OCI-LY3 (cell line): Measurements from ENCODE around the gene SHISAL2A.
A peak's percentile ranks its signal among the peaks of the same experiment; 100 is the strongest.

Experiments used
- H2AFZ ChIP-seq: fragments of 200-600, 300-600 bp; shearing (Covaris generic); 2 replicates; pipeline ENCODE4 v1.6.0; 2014; ENCODE audit warnings: antibody characterized with exemption, low read depth, low read length
- H3K27ac ChIP-seq: fragments of 200-600, 300-600 bp; sonication (generic); 2 replicates; pipeline ENCODE4 v1.5.1; 2014; ENCODE audit warnings: mild to moderate bottlenecking, low read length, moderate library complexity, mixed read lengths
- H3K27me3 ChIP-seq: fragments of 200-600, 300-600 bp; sonication (generic); 2 replicates; pipeline ENCODE4 v1.6.1; 2014; ENCODE audit warnings: low read depth, low read length, mixed read lengths
- H3K36me3 ChIP-seq: fragments of 200-600, 300-600 bp; sonication (generic); replicated peaks from 2 replicates; pipeline ENCODE3; 2014; ENCODE audit warnings: low read depth, low read length, mixed read lengths
- H3K4me1 ChIP-seq: fragments of 300-600, 200-600 bp; sonication (generic); 2 replicates; pipeline ENCODE4 v1.6.1; 2014; ENCODE audit warnings: low read length, mixed read lengths
- H3K4me2 ChIP-seq: fragments of 200-600, 300-600 bp; sonication (generic); 2 replicates; pipeline ENCODE4 v1.6.1; 2014; ENCODE audit warnings: low read length, mixed read lengths
- H3K4me3 ChIP-seq: fragments of 300-600, 200-600 bp; sonication (generic); 2 replicates; pipeline ENCODE4 v1.5.1; 2014; ENCODE audit warnings: antibody characterized with exemption, mild to moderate bottlenecking, low read length, moderate library complexity
- H3K79me2 ChIP-seq: fragments of 300-600, 200-600 bp; shearing (Covaris generic); 2 replicates; pipeline ENCODE4 v1.6.1; 2014; ENCODE audit warnings: mild to moderate bottlenecking, low read length, mixed read lengths
- H3K9ac ChIP-seq: fragments of 300-600, 200-600 bp; shearing (Covaris generic); 2 replicates; pipeline ENCODE4 v1.6.0; 2014; ENCODE audit warnings: mild to moderate bottlenecking, low read length, moderate library complexity
- H3K9me3 ChIP-seq: fragments of 200-600, 300-600 bp; shearing (Covaris generic); 2 replicates; pipeline ENCODE4 v1.6.1; 2014; ENCODE audit warnings: low read length, mixed read lengths; ENCODE audit not compliant: insufficient read depth
- H4K20me1 ChIP-seq: fragments of 200-600, 300-600 bp; sonication (generic); 2 replicates; pipeline ENCODE4 v1.6.1; 2016; ENCODE audit warnings: low read length, mixed read lengths; ENCODE audit not compliant: insufficient read depth
- CTCF ChIP-seq: fragments of 200-600, 300-600 bp; sonication (generic); IDR thresholded peaks from 2 replicates; pipeline ENCODE4 v1.5.1; 2014; ENCODE audit warnings: antibody characterized with exemption, low read length, low read depth
- EZH2phosphoT487 ChIP-seq: fragments of 200-600 bp; shearing (Covaris generic); IDR thresholded peaks from 2 replicates; pipeline ENCODE4 v1.6.1; 2018; ENCODE audit warnings: antibody characterized with exemption, mixed run types, low read depth

Gene SHISAL2A

GRCh38 chr1:52659356-52659755, 26.4 kb downstream of the SHISAL2A start:
- H3K4me3 ChIP-seq = peak overlapping the region; percentile 19; the same call in 1 of the 2 replicates
- H3K9me3 ChIP-seq = no peaks in the 10 kb centered on the region
- peak overlapping the region; percentile 77 for H3K4me2 ChIP-seq
- H3K36me3 ChIP-seq = no peaks in the 10 kb centered on the region
- H4K20me1 ChIP-seq = no peaks in the 10 kb centered on the region
- no peaks in the 10 kb centered on the region for H3K27me3 ChIP-seq
- TF ChIP-seq CTCF (no peak), EZH2phosphoT487 (no peak)
- peaks cover 21% of the 10 kb centered on the region for H3K4me1 ChIP-seq
- no peaks in the 10 kb centered on the region for H3K79me2 ChIP-seq
- H3K9ac ChIP-seq = peak overlapping the region; percentile 51; the same call in 1 of the 2 replicates
- 0 out of 2 replicates have a peak overlapping the region, but pooled peaks have one; percentile 63 for H2AFZ ChIP-seq
- peak overlapping the region; percentile 71 for H3K27ac ChIP-seq

- H3K4me2 ChIP-seq = peak overlapping the region; percentile 77
- peaks cover 21% of the 10 kb centered on the region for H3K4me1 ChIP-seq
- H3K27ac ChIP-seq = peak overlapping the region; percentile 71
- H3K9ac ChIP-seq = peak overlapping the region; percentile 51; the same call in 1 of the 2 replicates
- TF ChIP-seq EZH2phosphoT487 = no peak
- TF ChIP-seq CTCF = no peak
- H4K20me1 ChIP-seq = no peaks in the 10 kb centered on the region
- 0 out of 2 replicates have a peak overlapping the region, but pooled peaks have one; percentile 63 for H2AFZ ChIP-seq
- H3K27me3 ChIP-seq = no peaks in the 10 kb centered on the region
- H3K9me3 ChIP-seq = no peaks in the 10 kb centered on the region
- H3K79me2 ChIP-seq = no peaks in the 10 kb centered on the region
- H3K36me3 ChIP-seq = no peaks in the 10 kb centered on the region
- H3K4me3 ChIP-seq = peak overlapping the region; percentile 19; the same call in 1 of the 2 replicates
Observed at GRCh38 chr1:52659851-52660596, 27.1 kb downstream of the SHISAL2A start.

- TF ChIP-seq EZH2phosphoT487 = no peak
- no peak for TF ChIP-seq CTCF
- Histone ChIP-seq H3K4me3 (no peak overlapping the region), H3K27me3 (no peaks in the 10 kb centered on the region), H3K79me2 (no peaks in the 10 kb centered on the region), H3K9ac (no peak overlapping the region), H3K9me3 (no peaks in the 10 kb centered on the region), H3K27ac (no peak overlapping the region), H3K36me3 (no peaks in the 10 kb centered on the region), H4K20me1 (no peaks in the 10 kb centered on the region), H3K4me2 (no peak overlapping the region), H3K4me1 (peaks cover 21% of the 10 kb centered on the region), H2AFZ (no peak overlapping the region)
Observed at GRCh38 chr1:52660807-52661206, 27.8 kb downstream of the SHISAL2A start.

- no peaks in the 10 kb centered on the region for H3K36me3 ChIP-seq
- H3K79me2 ChIP-seq = no peaks in the 10 kb centered on the region
- H3K9ac ChIP-seq = no peak overlapping the region
- H3K4me2 ChIP-seq = no peak overlapping the region
- no peak overlapping the region for H3K4me3 ChIP-seq
- H3K9me3 ChIP-seq = no peaks in the 10 kb centered on the region
- no peak overlapping the region for H3K27ac ChIP-seq
- H2AFZ ChIP-seq = no peak overlapping the region
- TF ChIP-seq EZH2phosphoT487 (no peak), CTCF (no peak)
- no peaks in the 10 kb centered on the region for H4K20me1 ChIP-seq
- H3K4me1 ChIP-seq = peaks cover 25% of the 10 kb centered on the region
- H3K27me3 ChIP-seq = no peaks in the 10 kb centered on the region
Observed at GRCh38 chr1:52662645-52663313, 29.8 kb downstream of the SHISAL2A start.
